Measurements from ENCODE around the gene MYO16. TPM values are rescaled to one million over a fixed set of nuclear protein-coding genes. Genes with fewer than 3 reads are reported as not detected.
A peak's percentile ranks its signal among the peaks of the same experiment; 100 is the strongest.

MYO16 gene
- total and polyA plus RNA-seq, 8 donors: 1.1 to 2.5 (median 1.7) TPM

- TF ChIP-seq CTCF (IDR thresholded peaks at IDR 0.05): no peak
- H3K9me3 ChIP-seq: no peaks in the 10 kb centered on the region
- no peaks in the 10 kb centered on the region for H3K36me3 ChIP-seq
- H3K27me3 ChIP-seq: no peaks in the 10 kb centered on the region
- no peak for DNase-seq
- no peak overlapping the region for H3K4me3 ChIP-seq
- no peak overlapping the region for H3K27ac ChIP-seq
- peaks cover 0 to 5% of the 10 kb centered on the region in 2 donors for H3K4me1 ChIP-seq
- ATAC-seq: peak; percentile 34
- intact Hi-C loops (cut with DNase I): no loop called here
These were observed 315.3 kb downstream of the MYO16 start for GRCh38 chr13:108944760-108945159.

- H3K27ac ChIP-seq: no peak overlapping the region
- ATAC-seq: peak; percentile 67
- intact Hi-C loops (cut with DNase I): no loop called here
These were observed 318.2 kb downstream of the MYO16 start for GRCh38 chr13:108947551-108948030.

GRCh38 chr13:108948251-108948671, 318.9 kb downstream of the MYO16 start:
- Histone ChIP-seq H3K27ac (no peak overlapping the region), H3K9me3 (no peaks in the 10 kb centered on the region), H3K4me1 (peaks cover 0 to 5% of the 10 kb centered on the region in 2 donors), H3K27me3 (no peaks in the 10 kb centered on the region), H3K36me3 (no peaks in the 10 kb centered on the region), H3K4me3 (no peak overlapping the region)
- ATAC-seq: no peak
- intact Hi-C loops (cut with DNase I): no loop called here
- DNase-seq: no peak
- TF ChIP-seq CTCF (IDR thresholded peaks at IDR 0.05): no peak

More at GRCh38 chr13:108947551-108948030, 318.2 kb downstream of the MYO16 start:
- H3K4me1 ChIP-seq: peaks cover 0 to 5% of the 10 kb centered on the region in 2 donors
- DNase-seq: peak in 1 of 4 donors; percentile 23
- no peaks in the 10 kb centered on the region for H3K9me3 ChIP-seq
- no peaks in the 10 kb centered on the region for H3K27me3 ChIP-seq
- no peak for TF ChIP-seq CTCF (IDR thresholded peaks at IDR 0.05)
- no peak overlapping the region for H3K4me3 ChIP-seq
- H3K36me3 ChIP-seq: no peaks in the 10 kb centered on the region

- no peak overlapping the region for H3K4me3 ChIP-seq
- H3K4me1 ChIP-seq: no peaks in the 10 kb centered on the region
- intact Hi-C loops (cut with DNase I): no loop called here
- no peak for TF ChIP-seq CTCF (IDR thresholded peaks at IDR 0.05)
- peaks cover 0 to 7% of the 10 kb centered on the region in 2 donors for H3K27me3 ChIP-seq
- no peaks in the 10 kb centered on the region for H3K36me3 ChIP-seq
- DNase-seq (no peak), ATAC-seq (peak; percentile 81)
- no peak overlapping the region for H3K27ac ChIP-seq
- no peaks in the 10 kb centered on the region for H3K9me3 ChIP-seq
These were observed 321.1 kb downstream of the MYO16 start for GRCh38 chr13:108950333-108951010.

- intact Hi-C loops (cut with DNase I): no loop called here
- Histone ChIP-seq H3K27ac (no peak overlapping the region), H3K4me1 (no peaks in the 10 kb centered on the region), H3K36me3 (no peaks in the 10 kb centered on the region), H3K9me3 (no peaks in the 10 kb centered on the region), H3K4me3 (no peak overlapping the region), H3K27me3 (peaks cover 0 to 7% of the 10 kb centered on the region in 2 donors)
- no peak for ATAC-seq
- no peak for DNase-seq
- TF ChIP-seq CTCF (IDR thresholded peaks at IDR 0.05): no peak
These were observed 326.3 kb downstream of the MYO16 start for GRCh38 chr13:108955741-108956140.

Data from left lung (tissue), 10 donors.